Measurements from ENCODE around the gene BPIFA3. TPM values are rescaled to one million over a fixed set of nuclear protein-coding genes. Genes with fewer than 3 reads are reported as not detected.

BPIFA3 gene
- total and polyA plus RNA-seq, 2 experiments from 2014 or later, result not detected

DNA sequence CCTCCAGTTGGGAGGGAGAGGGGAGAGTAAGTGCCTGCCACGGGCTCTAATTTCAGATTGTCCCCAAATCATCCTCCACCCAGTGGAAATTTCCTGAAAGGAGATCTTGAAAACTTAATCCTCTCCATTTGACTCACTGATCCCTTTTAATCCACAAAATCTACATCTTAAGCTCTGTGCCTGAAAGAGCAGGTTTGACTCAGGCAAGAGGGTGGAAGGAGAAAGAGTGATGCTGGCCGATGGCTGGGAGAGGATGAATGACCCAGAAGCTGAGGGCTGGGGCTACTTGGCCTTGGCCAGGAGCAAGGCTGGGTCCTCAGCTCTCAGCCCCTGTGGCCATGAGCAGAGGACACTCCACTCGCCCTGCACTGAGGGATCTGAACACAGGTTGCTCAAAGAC is 41.1 kb upstream of the BPIFA3 start:
- Mint-ChIP-seq H3K9me3 (peaks cover 4% of the 10 kb centered on the region; the same call in 1 of the 3 replicates), H3K27me3 (ENCODE audit: insufficient read depth, low read depth, poor library complexity) (peaks cover 2% of the 10 kb centered on the region), H3K4me1 (peaks cover 10% of the 10 kb centered on the region), H3K27ac (no peak overlapping the region), H3K36me3 (ENCODE audit: low read depth) (no peaks in the 10 kb centered on the region), H3K4me3 (no peak overlapping the region)
- TF ChIP-seq CTCF (conservative IDR thresholded peaks at IDR 0.05; ENCODE audit: low read depth in 2 of 2) (no peak), STAT1 (IDR thresholded peaks at IDR 0.05; ENCODE audit: unreplicated experiment) (no peak), NANOG (IDR thresholded peaks at IDR 0.05; ENCODE audit: borderline replicate concordance) (no peak), CREB1 (CRISPR knock-in tag; IDR thresholded peaks at IDR 0.05; ENCODE audit: low read depth) (no peak), ZNF462 (CRISPR knock-in tag; IDR thresholded peaks at IDR 0.05) (no peak), ZNF331 (CRISPR knock-in tag; IDR thresholded peaks at IDR 0.05; ENCODE audit: low read depth) (no peak), REST (IDR thresholded peaks at IDR 0.05; ENCODE audit: unreplicated experiment) (no peak), EZH2phosphoT487 (IDR thresholded peaks at IDR 0.05; ENCODE audit: unreplicated experiment) (no peak), ZNF114 (CRISPR knock-in tag; IDR thresholded peaks at IDR 0.05) (no peak), EZH2 (IDR thresholded peaks at IDR 0.05; ENCODE audit: low read depth, unreplicated experiment) (no peak), POLR2AphosphoS5 (IDR thresholded peaks at IDR 0.05; ENCODE audit: low read depth) (no peak), JUNB (IDR thresholded peaks at IDR 0.05; ENCODE audit: unreplicated experiment) (no peak)
- TF ChIP-seq, protein P1, sequence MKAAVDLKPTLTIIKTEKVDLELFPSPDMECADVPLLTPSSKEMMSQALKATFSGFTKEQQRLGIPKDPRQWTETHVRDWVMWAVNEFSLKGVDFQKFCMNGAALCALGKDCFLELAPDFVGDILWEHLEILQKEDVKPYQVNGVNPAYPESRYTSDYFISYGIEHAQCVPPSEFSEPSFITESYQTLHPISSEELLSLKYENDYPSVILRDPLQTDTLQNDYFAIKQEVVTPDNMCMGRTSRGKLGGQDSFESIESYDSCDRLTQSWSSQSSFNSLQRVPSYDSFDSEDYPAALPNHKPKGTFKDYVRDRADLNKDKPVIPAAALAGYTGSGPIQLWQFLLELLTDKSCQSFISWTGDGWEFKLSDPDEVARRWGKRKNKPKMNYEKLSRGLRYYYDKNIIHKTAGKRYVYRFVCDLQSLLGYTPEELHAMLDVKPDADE (IDR thresholded peaks at IDR 0.05), result no peak
- Histone ChIP-seq H3F3A (replicated peaks; ENCODE audit: low read depth) (no peaks in the 10 kb centered on the region), H3K79me2 (replicated peaks; ENCODE audit: insufficient read depth) (no peaks in the 10 kb centered on the region), H3K4me2 (no peak overlapping the region), H4K20me1 (replicated peaks; ENCODE audit: insufficient read depth) (no peaks in the 10 kb centered on the region), H3K4me3 (no peak overlapping the region), H3K27ac (ENCODE audit: low read depth) (no peak overlapping the region), H2AFZ (no peak overlapping the region), H3K36me3 (ENCODE audit: insufficient read depth) (no peaks in the 10 kb centered on the region), H3K4me1 (ENCODE audit: insufficient read depth) (no peaks in the 10 kb centered on the region), H3K27me3 (ENCODE audit: insufficient read depth) (no peaks in the 10 kb centered on the region), H3K9me2 (ENCODE audit: insufficient read depth) (no peaks in the 10 kb centered on the region)
- ATAC-seq (no peak), DNase-seq (ENCODE audit: low spot score) (no peak)
